Fibroblast of lung (primary cell): ENCODE data around the gene PPP1R11.
"Not testable (repeated sequence)": the region's sequence is repeated elsewhere in the genome, so short reads cannot be mapped to it uniquely, and the experiment has no call there.

Experiments used
- EZH2 ChIP-seq: IDR thresholded peaks from 2 replicates; pipeline ENCODE4 v1.5.1; 2012; ENCODE audit warnings: low read length, control low read depth, mild to moderate bottlenecking; ENCODE audit errors: missing control alignments
- TF ChIP-seq, protein P1 (sequence below), 2 donors: IDR thresholded peaks in 1 of 2; conservative IDR thresholded peaks in 1 of 2; 1 replicate in 1 of 2; 2 replicates in 1 of 2; pipeline ENCODE4 v1.5.1; 2011 to 2012; ENCODE audit warnings: low read length in 2 of 2, control low read depth in 1 of 2, inconsistent platforms in 1 of 2, low read depth in 1 of 2, mild to moderate bottlenecking in 1 of 2

DNA sequence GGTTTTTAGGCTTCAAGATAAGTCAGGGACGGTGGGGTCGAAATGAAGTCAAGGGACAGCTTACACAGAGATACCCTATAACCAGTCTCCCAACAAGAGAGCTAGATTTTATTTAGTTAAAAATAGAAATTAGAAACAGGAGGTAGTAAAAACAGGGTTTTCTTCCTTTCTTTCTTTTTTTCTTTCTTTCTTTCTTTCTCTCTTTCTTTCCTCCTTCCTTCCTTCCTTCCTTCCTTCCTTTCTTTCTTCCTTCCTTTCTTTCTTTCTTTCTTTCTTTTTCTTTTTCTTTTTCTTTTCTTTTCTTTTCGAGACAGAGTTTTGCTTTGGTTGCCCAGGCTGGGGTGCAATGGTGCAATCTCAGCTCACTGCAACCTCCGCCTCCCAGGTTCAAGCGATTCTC is 51.7 kb downstream of the PPP1R11 start:
- TF ChIP-seq, protein P1, sequence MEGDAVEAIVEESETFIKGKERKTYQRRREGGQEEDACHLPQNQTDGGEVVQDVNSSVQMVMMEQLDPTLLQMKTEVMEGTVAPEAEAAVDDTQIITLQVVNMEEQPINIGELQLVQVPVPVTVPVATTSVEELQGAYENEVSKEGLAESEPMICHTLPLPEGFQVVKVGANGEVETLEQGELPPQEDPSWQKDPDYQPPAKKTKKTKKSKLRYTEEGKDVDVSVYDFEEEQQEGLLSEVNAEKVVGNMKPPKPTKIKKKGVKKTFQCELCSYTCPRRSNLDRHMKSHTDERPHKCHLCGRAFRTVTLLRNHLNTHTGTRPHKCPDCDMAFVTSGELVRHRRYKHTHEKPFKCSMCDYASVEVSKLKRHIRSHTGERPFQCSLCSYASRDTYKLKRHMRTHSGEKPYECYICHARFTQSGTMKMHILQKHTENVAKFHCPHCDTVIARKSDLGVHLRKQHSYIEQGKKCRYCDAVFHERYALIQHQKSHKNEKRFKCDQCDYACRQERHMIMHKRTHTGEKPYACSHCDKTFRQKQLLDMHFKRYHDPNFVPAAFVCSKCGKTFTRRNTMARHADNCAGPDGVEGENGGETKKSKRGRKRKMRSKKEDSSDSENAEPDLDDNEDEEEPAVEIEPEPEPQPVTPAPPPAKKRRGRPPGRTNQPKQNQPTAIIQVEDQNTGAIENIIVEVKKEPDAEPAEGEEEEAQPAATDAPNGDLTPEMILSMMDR (conservative IDR thresholded peaks at IDR 0.05 in 1 of 2, IDR thresholded peaks at IDR 0.05 in 1 of 2; ENCODE audit: low read depth in 1 of 2, low read length in 2 of 2): not testable (repeated sequence)
- TF ChIP-seq EZH2: not testable (repeated sequence)
